ENCODE data around the gene MVK. TPM values are rescaled to one million over a fixed set of nuclear protein-coding genes. Genes with fewer than 3 reads are reported as not detected.

The MVK gene
- polyA plus RNA-seq, 2 donors, result 52.3 to 82.3 TPM

DNA sequence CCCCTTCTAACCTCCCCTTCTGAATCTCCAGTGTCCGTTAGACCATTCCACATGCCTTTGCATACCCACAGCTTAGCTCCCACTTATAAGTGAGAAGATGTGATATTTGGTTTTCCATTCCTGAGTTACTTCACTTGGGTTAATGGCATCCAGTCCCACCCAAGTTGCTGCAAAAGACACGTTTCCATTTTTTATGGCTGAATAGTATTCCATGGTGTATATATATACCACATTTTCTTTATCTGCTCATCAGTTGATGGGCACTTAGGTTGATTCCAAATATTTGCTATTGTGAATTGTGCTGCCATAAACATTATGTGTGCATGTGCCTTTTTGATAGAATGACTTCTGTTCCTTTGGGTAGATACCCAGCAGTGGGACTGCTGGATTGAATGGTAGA, 67.8 kb downstream of the MVK start:
- Histone ChIP-seq H3K4me3 (ENCODE audit: low read depth in 1 of 2, low read length in 2 of 2) (no peak overlapping the region), H3K4me1 (ENCODE audit: control insufficient read depth in 2 of 2, insufficient read depth in 2 of 2, low read length in 1 of 2) (no peaks in the 10 kb centered on the region), H3K27me3 (ENCODE audit: control insufficient read depth in 1 of 2, insufficient read depth in 2 of 2, low read length in 2 of 2) (no peaks in the 10 kb centered on the region), H3K36me3 (ENCODE audit: control insufficient read depth in 2 of 2, insufficient read depth in 2 of 2, low read length in 1 of 2) (no peaks in the 10 kb centered on the region), H3K27ac (ENCODE audit: low read depth in 2 of 2, low read length in 1 of 2) (no peak overlapping the region), H3K9me3 (ENCODE audit: control insufficient read depth in 2 of 2, insufficient read depth in 1 of 2, low read depth in 1 of 2, low read length in 1 of 2) (no peaks in the 10 kb centered on the region)
- WGBS, 2 donors, result 81 to 86% methylated on average over 2 of the region's 2 CpGs

DNA sequence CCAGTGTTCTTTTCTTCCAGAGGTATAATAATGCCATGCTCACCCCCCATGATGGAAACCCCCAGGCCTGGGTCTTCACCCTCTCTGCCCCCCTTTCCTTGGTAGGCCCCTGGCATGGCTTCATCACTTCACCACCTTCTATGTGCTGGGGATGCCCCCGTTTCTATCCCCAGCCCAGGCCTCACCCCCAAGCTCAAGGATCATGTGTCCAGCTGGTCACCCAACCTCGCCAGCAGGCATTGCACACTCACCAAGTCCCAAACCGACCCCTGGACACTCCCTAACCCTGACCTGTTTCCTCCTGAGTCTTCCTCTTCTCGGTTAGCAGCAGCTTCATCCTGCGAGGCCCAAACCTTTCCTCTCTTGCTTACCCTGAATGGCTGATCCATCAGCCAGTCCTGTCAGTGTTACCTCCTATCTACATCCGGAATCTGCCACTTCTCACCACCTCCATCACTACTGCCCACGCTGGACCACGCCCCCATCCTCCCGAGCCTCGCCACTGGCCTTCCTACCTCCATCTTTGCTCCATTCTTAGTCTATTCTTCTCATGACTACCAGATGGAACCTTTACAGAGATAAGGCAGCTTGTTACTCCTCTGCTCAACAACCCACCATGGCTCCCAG, 69.0 kb downstream of the MVK start:
- Histone ChIP-seq H3K4me3 (ENCODE audit: low read depth in 1 of 2, low read length in 2 of 2) (no peak overlapping the region), H3K36me3 (ENCODE audit: control insufficient read depth in 2 of 2, insufficient read depth in 2 of 2, low read length in 1 of 2) (no peaks in the 10 kb centered on the region), H3K27ac (ENCODE audit: low read depth in 2 of 2, low read length in 1 of 2) (no peak overlapping the region), H3K4me1 (ENCODE audit: control insufficient read depth in 2 of 2, insufficient read depth in 2 of 2, low read length in 1 of 2) (no peaks in the 10 kb centered on the region), H3K9me3 (ENCODE audit: control insufficient read depth in 2 of 2, insufficient read depth in 1 of 2, low read depth in 1 of 2, low read length in 1 of 2) (no peaks in the 10 kb centered on the region), H3K27me3 (ENCODE audit: control insufficient read depth in 1 of 2, insufficient read depth in 2 of 2, low read length in 2 of 2) (no peaks in the 10 kb centered on the region)
- WGBS, 2 donors, result 67 to 74% methylated on average over 10 of the region's 10 CpGs

DNA sequence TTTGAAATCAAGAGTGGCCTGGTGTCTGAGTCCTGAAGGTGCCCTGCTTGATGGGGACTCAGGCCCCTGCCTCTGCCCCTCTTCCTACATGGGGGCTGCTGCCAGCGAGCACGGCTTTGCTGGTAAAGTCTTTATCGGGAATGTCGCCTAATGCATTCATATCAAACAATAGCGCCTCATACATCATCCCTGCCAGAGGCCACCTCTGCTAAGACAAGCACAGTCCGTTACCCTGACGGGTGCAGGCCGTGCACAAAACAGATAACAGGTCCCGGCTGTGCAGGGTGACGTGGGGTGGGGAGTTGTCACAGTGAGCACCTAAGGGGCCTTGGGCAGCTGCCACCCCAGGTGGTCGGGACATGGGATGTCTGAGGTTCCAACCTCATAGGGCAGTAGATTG, 71.6 kb downstream of the MVK start:
- Histone ChIP-seq H3K27ac (ENCODE audit: low read depth in 2 of 2, low read length in 1 of 2) (no peak overlapping the region), H3K9me3 (ENCODE audit: control insufficient read depth in 2 of 2, insufficient read depth in 1 of 2, low read depth in 1 of 2, low read length in 1 of 2) (no peaks in the 10 kb centered on the region), H3K4me3 (ENCODE audit: low read depth in 1 of 2, low read length in 2 of 2) (no peak overlapping the region), H3K4me1 (ENCODE audit: control insufficient read depth in 2 of 2, insufficient read depth in 2 of 2, low read length in 1 of 2) (peaks cover 0 to 3% of the 10 kb centered on the region in 2 donors), H3K27me3 (ENCODE audit: control insufficient read depth in 1 of 2, insufficient read depth in 2 of 2, low read length in 2 of 2) (no peaks in the 10 kb centered on the region), H3K36me3 (ENCODE audit: control insufficient read depth in 2 of 2, insufficient read depth in 2 of 2, low read length in 1 of 2) (no peaks in the 10 kb centered on the region)
- 52 to 66% methylated on average over 11 of the region's 11 CpGs for WGBS, 2 donors

DNA sequence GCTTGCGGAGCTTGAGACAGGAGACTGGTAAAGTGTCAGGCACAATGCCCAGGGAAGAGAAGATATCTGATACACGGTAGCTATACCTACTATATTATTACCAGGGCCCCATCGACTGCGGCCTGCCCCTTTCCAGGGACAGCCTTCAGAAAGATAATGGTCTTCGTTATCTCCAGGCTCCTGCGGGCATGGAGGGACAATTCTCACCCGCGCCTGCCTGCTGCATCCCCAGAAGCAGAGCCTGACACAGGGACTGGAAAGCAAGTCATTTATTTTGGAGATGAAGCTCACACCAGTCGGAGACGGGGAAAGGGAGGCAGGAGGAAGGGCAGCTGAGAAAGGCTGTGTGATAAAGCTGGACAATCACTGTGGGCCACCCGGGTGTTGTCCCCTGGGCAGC, 72.1 kb downstream of the MVK start:
- WGBS, 2 donors, result 80 to 82% methylated on average over 11 of the region's 11 CpGs
- peaks cover 0 to 3% of the 10 kb centered on the region in 2 donors for H3K4me1 ChIP-seq (ENCODE audit: control insufficient read depth in 2 of 2, insufficient read depth in 2 of 2, low read length in 1 of 2)
- no peaks in the 10 kb centered on the region for H3K9me3 ChIP-seq (ENCODE audit: control insufficient read depth in 2 of 2, insufficient read depth in 1 of 2, low read depth in 1 of 2, low read length in 1 of 2)
- no peaks in the 10 kb centered on the region for H3K36me3 ChIP-seq (ENCODE audit: control insufficient read depth in 2 of 2, insufficient read depth in 2 of 2, low read length in 1 of 2)
- no peak overlapping the region for H3K27ac ChIP-seq (ENCODE audit: low read depth in 2 of 2, low read length in 1 of 2)
- no peaks in the 10 kb centered on the region for H3K27me3 ChIP-seq (ENCODE audit: control insufficient read depth in 1 of 2, insufficient read depth in 2 of 2, low read length in 2 of 2)
- H3K4me3 ChIP-seq (ENCODE audit: low read depth in 1 of 2, low read length in 2 of 2), result no peak overlapping the region

Other genes starting within 250 kb of the MVK start
- gene MYO1H, start 225.9 kb upstream of the MVK start, polyA plus RNA-seq, result under 1 TPM; 0.62 to 0.86 TPM
- gene KCTD10, start 96.5 kb upstream of the MVK start, polyA plus RNA-seq, result 10 to 100 TPM; 15.4 to 28.2 TPM
- 10 to 100 TPM; 12.6 to 14.0 TPM for gene UBE3B, start 96.2 kb upstream of the MVK start, polyA plus RNA-seq
- gene MMAB, start 290 bp upstream of the MVK start, polyA plus RNA-seq, result 10 to 100 TPM; 42.5 to 50.3 TPM
- gene FAM222A, start 140.0 kb downstream of the MVK start, polyA plus RNA-seq, result 1 to 10 TPM; 3.2 to 3.9 TPM